Omental fat pad (tissue), 4 donors: ENCODE measurements around the gene ALKBH3. TPM values are rescaled to one million over a fixed set of nuclear protein-coding genes. Genes with fewer than 3 reads are reported as not detected.

Experiments used
- ATAC-seq: fragments of 150-250 bp; one replicate; pipeline ENCODE4 v1.9.1; 2016; ENCODE audit warnings: mild to moderate bottlenecking, moderate library complexity; ENCODE audit not compliant: low FRiP score
- DNase-seq: peaks from one replicate; pipeline ENCODE4 v3.0.0-alpha.2; 2019; ENCODE audit warnings: low spot score
- total RNA-seq, 4 donors: library from RNA; depleted of rRNA; stranded (reverse); fragments of >200 nt; gene quantifications; one replicate each; pipeline ENCODE4 v1.1.0, GENCODE V29; 2016
- TF ChIP-seq, protein P1 (sequence below), 3 donors: fragments of 450-650 bp; IDR thresholded peaks; one replicate each; pipeline ENCODE4 v1.5.1; 2016 to 2017; ENCODE audit warnings: antibody characterized with exemption in 3 of 3, mild to moderate bottlenecking in 3 of 3, moderate library complexity in 2 of 3

Gene ALKBH3
- total RNA-seq, 4 donors from 2014 or later = 26.3 to 39.9 (median 29.6) TPM

DNA sequence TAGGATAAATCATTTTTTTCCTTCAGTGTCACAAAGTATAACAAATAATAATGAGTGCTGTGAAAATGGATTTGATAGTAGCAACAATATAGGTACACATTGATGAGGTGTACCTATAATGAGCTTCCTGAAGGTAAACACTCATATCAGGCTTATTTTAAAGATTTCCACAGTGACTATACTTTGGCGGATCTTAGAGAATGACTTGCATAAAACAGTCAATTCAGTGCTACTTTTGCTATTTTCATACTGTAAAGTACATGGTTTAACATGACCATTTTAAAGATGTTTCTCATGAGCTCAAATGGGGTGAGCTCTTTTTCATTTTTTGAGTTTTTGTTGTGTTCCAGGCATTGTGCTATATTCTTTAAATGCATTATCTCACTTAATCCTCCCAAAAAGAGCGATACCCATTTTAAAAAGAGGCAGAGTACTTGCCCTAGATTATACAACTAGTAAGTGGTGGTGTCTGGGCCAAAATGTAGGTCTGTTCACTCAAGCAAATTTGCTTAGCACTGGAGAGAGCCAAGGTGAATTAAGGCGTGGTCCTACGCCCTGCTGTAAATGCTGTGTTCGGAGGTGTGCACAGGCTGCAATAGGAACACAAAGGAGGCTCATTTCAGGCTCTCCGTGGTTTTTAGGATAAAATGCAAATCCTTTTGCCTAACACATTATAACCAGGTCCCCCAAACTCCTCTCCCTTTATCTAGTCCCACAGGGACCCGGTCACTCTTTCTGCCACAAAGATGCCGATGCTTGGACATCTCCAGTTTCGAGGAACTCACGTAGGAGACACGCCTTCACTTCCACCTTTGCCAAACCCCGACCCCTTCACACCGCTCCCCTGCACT, 617 bp upstream of the ALKBH3 start:
- DNase-seq (no peak), ATAC-seq (peak; percentile 13)
- TF ChIP-seq, protein P1, sequence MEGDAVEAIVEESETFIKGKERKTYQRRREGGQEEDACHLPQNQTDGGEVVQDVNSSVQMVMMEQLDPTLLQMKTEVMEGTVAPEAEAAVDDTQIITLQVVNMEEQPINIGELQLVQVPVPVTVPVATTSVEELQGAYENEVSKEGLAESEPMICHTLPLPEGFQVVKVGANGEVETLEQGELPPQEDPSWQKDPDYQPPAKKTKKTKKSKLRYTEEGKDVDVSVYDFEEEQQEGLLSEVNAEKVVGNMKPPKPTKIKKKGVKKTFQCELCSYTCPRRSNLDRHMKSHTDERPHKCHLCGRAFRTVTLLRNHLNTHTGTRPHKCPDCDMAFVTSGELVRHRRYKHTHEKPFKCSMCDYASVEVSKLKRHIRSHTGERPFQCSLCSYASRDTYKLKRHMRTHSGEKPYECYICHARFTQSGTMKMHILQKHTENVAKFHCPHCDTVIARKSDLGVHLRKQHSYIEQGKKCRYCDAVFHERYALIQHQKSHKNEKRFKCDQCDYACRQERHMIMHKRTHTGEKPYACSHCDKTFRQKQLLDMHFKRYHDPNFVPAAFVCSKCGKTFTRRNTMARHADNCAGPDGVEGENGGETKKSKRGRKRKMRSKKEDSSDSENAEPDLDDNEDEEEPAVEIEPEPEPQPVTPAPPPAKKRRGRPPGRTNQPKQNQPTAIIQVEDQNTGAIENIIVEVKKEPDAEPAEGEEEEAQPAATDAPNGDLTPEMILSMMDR (IDR thresholded peaks at IDR 0.05) = no peak

DNA sequence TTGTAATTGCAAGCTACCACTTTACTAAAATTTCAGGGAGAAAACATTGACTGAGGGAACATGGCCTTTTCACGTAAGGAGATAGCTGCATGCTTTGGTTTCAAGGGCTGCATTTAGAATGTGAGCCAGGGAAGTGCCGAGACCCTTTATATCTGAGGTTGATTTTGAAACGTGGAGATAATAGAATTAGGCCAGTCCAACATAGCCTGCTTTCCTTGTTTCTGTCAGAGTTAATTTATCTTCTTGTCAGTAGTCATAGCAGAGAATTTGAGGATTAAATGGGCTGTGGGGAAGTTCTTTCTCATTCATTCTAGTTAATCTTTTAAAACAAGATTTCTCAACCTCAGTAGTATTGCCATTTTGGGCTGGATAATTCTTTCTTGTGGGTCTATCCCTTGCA, 12.2 kb downstream of the ALKBH3 start:
- ATAC-seq = no peak
- DNase-seq = no peak
- TF ChIP-seq, protein P1 (IDR thresholded peaks at IDR 0.05) = no peak

DNA sequence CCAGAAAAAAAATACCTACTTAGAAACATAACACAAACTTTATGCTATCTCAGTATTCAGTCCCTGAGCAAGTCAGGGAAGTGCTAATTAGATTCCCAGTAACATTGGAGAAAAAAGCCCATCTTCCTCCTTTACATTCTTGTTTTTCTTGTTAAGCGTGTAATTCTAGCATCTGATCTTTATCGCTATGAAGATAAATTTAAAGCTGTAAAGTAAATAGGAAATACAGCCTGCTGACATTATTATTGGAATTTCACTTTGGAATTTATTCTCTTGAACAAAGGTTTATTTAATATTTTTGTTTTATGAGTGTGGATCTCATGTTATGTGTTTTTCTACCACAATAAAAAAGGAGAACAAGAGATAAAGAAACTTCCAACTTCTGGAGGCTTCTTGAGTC, 13.9 kb downstream of the ALKBH3 start:
- TF ChIP-seq, protein P1 (IDR thresholded peaks at IDR 0.05) = no peak
- DNase-seq (no peak), ATAC-seq (no peak)

DNA sequence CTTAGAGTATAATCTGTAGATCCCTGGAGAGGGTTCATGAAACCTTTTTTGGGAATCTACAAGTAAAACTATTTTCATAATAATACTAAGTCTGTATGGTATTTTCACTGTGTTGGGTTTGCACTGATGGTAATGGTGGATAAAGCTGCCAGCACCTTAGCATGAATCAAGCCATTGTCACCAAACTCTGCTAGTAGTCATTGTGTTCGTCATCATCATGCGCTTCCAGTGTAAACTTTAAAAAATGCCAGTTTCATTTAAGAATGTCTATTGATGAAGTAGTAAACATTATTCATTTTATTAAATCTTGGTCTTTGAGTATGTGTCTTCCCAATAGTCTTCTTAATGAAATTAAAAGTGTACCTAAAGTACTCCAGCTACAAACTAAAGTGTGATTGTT, 15.0 kb downstream of the ALKBH3 start:
- ATAC-seq (no peak), DNase-seq (no peak)
- TF ChIP-seq, protein P1 (IDR thresholded peaks at IDR 0.05) = no peak

DNA sequence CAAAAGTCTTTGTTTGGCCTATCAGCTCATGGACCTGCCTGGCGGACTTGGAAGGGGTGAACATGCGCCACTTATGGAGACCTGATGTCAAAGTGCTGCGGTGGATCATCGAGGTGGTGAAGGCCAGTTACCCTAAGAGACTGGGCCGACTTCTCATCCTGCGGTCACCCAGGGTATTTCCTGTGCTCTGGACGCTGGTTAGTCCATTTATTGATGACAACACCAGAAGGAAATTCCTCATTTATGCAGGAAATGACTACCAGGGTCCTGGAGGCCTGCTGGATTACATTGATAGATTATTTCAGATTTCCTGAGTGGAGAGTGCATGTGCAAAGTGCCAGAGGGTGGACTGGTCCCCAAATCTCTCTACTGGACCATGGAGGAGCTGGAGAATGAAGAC, 17.9 kb downstream of the ALKBH3 start:
- TF ChIP-seq, protein P1 (IDR thresholded peaks at IDR 0.05) = no peak
- no peak for ATAC-seq
- DNase-seq = no peak

DNA sequence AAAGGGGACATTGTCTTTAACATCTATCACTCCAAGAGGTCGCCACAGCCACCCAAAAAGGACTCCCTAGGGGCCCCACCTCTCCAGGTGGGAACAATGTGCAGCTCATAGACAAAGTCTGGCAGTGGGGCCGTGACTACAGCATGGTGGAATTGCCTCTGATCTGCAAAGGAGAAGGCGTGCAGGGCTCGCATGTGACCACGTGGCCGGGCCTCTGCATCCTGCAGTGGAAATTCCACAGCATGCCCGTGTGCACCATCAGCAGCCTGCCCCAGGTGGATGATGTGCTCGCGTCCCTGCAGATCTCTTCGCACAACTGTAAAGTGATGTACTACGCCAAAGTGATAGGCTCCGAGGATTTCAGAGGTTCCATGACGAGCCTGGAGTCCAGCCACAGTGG, 18.5 kb downstream of the ALKBH3 start:
- ATAC-seq (no peak), DNase-seq (no peak)
- TF ChIP-seq, protein P1 (IDR thresholded peaks at IDR 0.05) = no peak

DNA sequence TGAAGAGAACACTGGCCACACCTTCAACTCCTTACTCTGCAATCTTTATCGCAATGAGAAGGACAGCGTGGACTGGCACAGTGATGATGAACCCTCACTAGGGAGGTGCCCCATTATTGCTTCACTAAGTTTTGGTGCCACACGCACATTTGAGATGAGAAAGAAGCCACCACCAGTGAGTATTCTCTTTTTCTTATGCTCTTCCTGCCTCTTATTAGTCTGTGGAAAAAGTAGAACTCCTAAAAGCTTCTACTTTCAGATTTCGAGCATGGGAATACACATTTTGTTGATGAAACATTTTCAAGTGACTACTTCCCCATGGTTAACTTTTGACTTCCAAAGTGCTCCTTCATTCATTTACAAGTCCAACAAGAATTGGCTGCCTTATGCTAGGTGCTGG, 20.9 kb downstream of the ALKBH3 start:
- no peak for ATAC-seq
- TF ChIP-seq, protein P1 (IDR thresholded peaks at IDR 0.05) = no peak
- DNase-seq = no peak
